AG04449 (cell line): ENCODE results near the gene PSIP1.
"Not testable (repeated sequence)": the region's sequence is repeated elsewhere in the genome, so short reads cannot be mapped to it uniquely, and the experiment has no call there.

Source experiments
- CTCF ChIA-PET: fragments of 350-600 bp; formaldehyde crosslinking; extraction: SDS; loops from one replicate; lab custom pipeline; 2021; ENCODE audit warnings: antibody characterized with exemption; lab: Yijun Ruan, JAX
- POLR2A ChIA-PET: fragments of 400-600, 350-600 bp; formaldehyde crosslinking; extraction: SDS; loops from one replicate; lab custom pipeline; 2020; ENCODE audit warnings: antibody characterized with exemption, inconsistent platforms; lab: Yijun Ruan, JAX
- DNase-seq: peaks from one replicate; pipeline ENCODE4 v3.0.0-alpha.2; 2010; ENCODE audit warnings: low read depth, low spot score
- H3K4me3 ChIP-seq: 2 replicates; pipeline ENCODE4 v1.5.1; 2011; ENCODE audit warnings: low read depth, mild to moderate bottlenecking, control low read depth, low read length
- TF ChIP-seq, protein P1 (sequence below): IDR thresholded peaks from one replicate; pipeline ENCODE4 v1.5.1; 2011; ENCODE audit warnings: mild to moderate bottlenecking, moderate library complexity, low read length, control low read depth, inconsistent platforms; ENCODE audit not compliant: insufficient read depth; ENCODE audit errors: missing control alignments

The PSIP1 gene

DNA sequence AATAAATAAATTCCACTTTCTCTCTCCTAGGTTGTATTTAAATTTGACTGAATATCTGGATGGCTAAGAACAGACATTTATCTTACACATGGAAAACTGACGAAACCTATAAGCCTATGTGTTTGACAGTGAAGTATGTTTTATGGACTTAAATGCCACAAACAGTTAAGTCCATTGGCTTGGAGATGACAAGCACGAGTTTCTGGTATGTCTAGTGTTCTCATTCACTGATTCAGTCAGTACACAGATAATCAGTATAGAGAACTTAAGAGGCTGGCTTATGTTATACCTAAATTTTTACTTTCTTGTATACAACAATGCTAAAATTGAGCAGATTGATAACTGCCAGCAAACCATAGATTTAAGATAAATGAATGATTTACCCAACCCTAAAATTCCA lies 49.2 kb downstream of the PSIP1 start:
- H3K4me3 ChIP-seq, result no peak overlapping the region
- TF ChIP-seq, protein P1, sequence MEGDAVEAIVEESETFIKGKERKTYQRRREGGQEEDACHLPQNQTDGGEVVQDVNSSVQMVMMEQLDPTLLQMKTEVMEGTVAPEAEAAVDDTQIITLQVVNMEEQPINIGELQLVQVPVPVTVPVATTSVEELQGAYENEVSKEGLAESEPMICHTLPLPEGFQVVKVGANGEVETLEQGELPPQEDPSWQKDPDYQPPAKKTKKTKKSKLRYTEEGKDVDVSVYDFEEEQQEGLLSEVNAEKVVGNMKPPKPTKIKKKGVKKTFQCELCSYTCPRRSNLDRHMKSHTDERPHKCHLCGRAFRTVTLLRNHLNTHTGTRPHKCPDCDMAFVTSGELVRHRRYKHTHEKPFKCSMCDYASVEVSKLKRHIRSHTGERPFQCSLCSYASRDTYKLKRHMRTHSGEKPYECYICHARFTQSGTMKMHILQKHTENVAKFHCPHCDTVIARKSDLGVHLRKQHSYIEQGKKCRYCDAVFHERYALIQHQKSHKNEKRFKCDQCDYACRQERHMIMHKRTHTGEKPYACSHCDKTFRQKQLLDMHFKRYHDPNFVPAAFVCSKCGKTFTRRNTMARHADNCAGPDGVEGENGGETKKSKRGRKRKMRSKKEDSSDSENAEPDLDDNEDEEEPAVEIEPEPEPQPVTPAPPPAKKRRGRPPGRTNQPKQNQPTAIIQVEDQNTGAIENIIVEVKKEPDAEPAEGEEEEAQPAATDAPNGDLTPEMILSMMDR, result no peak
- ChIA-PET CTCF (no interaction called here), POLR2A (no interaction called here)
- no peak for DNase-seq

GRCh38 chr9:15461056-15461455 lies 49.7 kb downstream of the PSIP1 start:
- no peak for DNase-seq
- POLR2A ChIA-PET, result no interaction called here
- CTCF ChIA-PET, result interaction anchor here (1.0 to 1.5 kb wide), 2 partner anchors 8 to 23 kb away, joined by 3 to 4 read pairs; no protein-coding TSS in a partner anchor
- H3K4me3 ChIP-seq, result no peak overlapping the region
- TF ChIP-seq, protein P1, result no peak

GRCh38 chr9:15453956-15454355 lies 56.8 kb downstream of the PSIP1 start:
- ChIA-PET CTCF (interaction anchor here (1.2 kb wide), 1 partner anchor 10 kb away, joined by 3 read pairs; no protein-coding TSS in a partner anchor), POLR2A (no interaction called here)
- TF ChIP-seq, protein P1, result no peak
- DNase-seq, result no peak
- no peak overlapping the region for H3K4me3 ChIP-seq

- POLR2A ChIA-PET, result no interaction called here
- no peak for DNase-seq
- no peak overlapping the region for H3K4me3 ChIP-seq
- CTCF ChIA-PET, result interaction anchor here (0.8 to 1.5 kb wide), 4 partner anchors 11 to 20 kb away, joined by 3 to 4 read pairs (median 3); no protein-coding TSS in a partner anchor
- TF ChIP-seq, protein P1, result no peak
These were observed 66.6 kb downstream of the PSIP1 start for GRCh38 chr9:15444141-15444540.

DNA sequence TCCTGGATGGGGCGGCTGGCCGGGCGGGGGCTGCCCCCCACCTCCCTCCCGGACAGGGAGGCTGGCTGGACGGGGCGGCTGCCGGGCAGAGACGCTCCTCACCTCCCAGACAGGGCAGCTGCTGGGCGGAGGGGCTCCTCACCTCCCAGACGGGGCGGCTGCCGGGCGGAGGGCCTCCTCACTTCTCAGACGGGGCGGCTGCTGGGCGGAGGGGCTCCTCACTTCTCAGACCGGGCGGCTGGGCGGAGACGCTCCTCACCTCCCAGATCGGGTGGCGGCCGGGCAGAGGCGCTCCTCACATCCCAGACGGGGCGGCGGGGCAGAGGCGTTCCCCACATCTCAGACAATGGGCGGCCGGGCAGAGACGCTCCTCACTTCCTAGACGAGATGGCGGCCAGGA lies 68.5 kb downstream of the PSIP1 start:
- DNase-seq, POLR2A ChIA-PET, H3K4me3 ChIP-seq, CTCF ChIA-PET: not testable (repeated sequence)

DNA sequence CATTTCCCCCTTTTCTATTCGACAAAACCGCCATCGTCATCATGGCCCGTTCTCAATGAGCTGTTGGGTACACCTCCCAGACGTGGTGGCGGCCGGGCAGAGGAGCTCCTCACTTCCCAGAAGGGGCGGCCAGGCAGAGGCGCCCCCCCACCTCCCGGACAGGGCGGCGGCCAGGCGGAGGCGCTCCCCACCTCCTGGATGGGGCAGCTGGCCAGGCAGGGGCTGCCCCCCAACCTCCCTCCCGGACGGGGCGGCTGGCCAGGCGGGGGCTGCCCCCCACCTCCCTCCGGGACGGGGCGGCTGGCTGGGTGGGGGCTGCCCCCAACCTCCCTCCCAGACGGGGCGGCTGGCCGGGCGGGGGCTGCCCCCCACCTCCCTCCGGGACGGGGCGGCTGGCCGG lies 68.9 kb downstream of the PSIP1 start:
- DNase-seq, CTCF ChIA-PET, H3K4me3 ChIP-seq, POLR2A ChIA-PET: not testable (repeated sequence)

DNA sequence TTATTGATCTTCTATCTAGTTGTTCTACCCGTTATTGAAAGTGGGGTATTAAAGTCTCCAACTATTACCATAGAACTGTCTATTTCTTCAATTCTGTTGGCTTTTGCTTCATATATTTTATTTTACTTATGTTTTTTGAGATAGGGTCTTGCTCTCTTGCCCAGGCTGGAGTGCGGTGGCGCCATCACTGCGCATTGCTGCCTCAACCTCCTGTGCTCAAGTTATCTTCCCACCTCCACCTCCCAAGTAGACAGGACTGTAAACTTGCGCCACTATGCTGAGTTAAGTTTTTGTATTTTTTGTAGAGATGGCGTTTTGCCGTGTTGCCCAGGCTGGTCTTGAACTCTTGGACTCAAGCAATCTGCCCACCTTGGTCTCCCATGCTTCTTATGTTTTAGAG lies 71.9 kb downstream of the PSIP1 start:
- ChIA-PET CTCF (no interaction called here), POLR2A (no interaction called here)
- TF ChIP-seq, protein P1, result no peak
- no peak overlapping the region for H3K4me3 ChIP-seq
- no peak for DNase-seq
